ENCODE data around the gene GLTP. TPM values are rescaled to one million over a fixed set of nuclear protein-coding genes. Genes with fewer than 3 reads are reported as not detected.

Gene GLTP
- polyA plus RNA-seq, 2 of the 4 experiments (the other 2 are of a cell fraction), result 16.9 to 18.8 TPM

DNA sequence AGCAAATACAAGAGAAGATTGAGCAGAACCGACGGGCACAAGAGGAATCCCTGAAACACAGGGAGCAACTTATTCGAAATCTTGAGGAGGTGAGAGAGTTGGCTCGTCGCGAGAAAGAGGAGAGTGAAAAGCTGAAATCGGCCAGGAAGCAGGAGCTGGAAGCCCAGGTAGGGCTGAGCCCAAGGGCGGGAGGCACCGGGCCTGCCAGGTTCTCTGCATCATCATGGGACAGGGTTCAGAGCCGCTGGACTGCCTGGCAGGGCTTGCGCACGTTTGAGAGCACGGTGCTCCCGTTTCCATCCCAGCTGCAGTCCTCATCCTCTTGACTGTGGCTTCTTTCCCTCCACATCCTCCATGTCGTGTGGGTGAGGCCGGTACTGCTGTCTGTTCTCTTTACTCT, 34.1 kb upstream of the GLTP start:
- FAIRE-seq, result no peak
- no peak for TF ChIP-seq ZSCAN20 (CRISPR knock-in tag; IDR thresholded peaks at IDR 0.05)
- no peak for TF ChIP-seq POLR2AphosphoS2 (conservative IDR thresholded peaks at IDR 0.05; ENCODE audit: low read length)
- TF ChIP-seq, protein P1, sequence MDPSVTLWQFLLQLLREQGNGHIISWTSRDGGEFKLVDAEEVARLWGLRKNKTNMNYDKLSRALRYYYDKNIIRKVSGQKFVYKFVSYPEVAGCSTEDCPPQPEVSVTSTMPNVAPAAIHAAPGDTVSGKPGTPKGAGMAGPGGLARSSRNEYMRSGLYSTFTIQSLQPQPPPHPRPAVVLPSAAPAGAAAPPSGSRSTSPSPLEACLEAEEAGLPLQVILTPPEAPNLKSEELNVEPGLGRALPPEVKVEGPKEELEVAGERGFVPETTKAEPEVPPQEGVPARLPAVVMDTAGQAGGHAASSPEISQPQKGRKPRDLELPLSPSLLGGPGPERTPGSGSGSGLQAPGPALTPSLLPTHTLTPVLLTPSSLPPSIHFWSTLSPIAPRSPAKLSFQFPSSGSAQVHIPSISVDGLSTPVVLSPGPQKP (IDR thresholded peaks at IDR 0.05; ENCODE audit: low read depth, low read length), result no peak
- no peak for TF ChIP-seq SREBF2 (IDR thresholded peaks at IDR 0.05)
- no peak for TF ChIP-seq MYC (IDR thresholded peaks at IDR 0.05; ENCODE audit: borderline replicate concordance, low read length)
- Histone ChIP-seq H3K4me1 (no peaks in the 10 kb centered on the region), H3K27ac (no peak overlapping the region), H3K4me3 (no peak overlapping the region), H3K4me2 (no peak overlapping the region), H3K9me3 (no peaks in the 10 kb centered on the region)
- ChIA-PET POLR2A (no interaction called here), CTCF (interaction anchor here (0.9 to 3.3 kb wide), 5 partner anchors 9 to 510 kb away, joined by 3 to 16 read pairs (median 4); no protein-coding TSS in a partner anchor)
- DNase-seq (ENCODE audit: low read depth in 1 of 2, low spot score in 1 of 2), result no peak
- WGBS (ENCODE audit: missing lambda C conversion rate), result 90% methylated on average over 16 of the region's 16 CpGs
- ATAC-seq, result no peak

GRCh38 chr12:109912855-109913321, 32.5 kb upstream of the GLTP start:
- ChIA-PET POLR2A (no interaction called here), CTCF (interaction anchor here (1.3 to 3.3 kb wide), 4 partner anchors 10 to 67 kb away, joined by 3 to 16 read pairs (median 4); no protein-coding TSS in a partner anchor)
- ATAC-seq (no peak), FAIRE-seq (no peak), DNase-seq (ENCODE audit: low read depth in 1 of 2, low spot score in 1 of 2) (no peak)
- TF ChIP-seq JUN (IDR thresholded peaks at IDR 0.05), result no peak
- TF ChIP-seq FOSB (CRISPR knock-in tag; IDR thresholded peaks at IDR 0.05), result no peak
- TF ChIP-seq TFCP2L1 (CRISPR knock-in tag; IDR thresholded peaks at IDR 0.05), result no peak
- no peak for TF ChIP-seq HOXB13 (CRISPR knock-in tag; IDR thresholded peaks at IDR 0.05; ENCODE audit: low read depth)
- no peak for TF ChIP-seq MAFK (IDR thresholded peaks at IDR 0.05; ENCODE audit: partially characterized antibody)
- no peak for TF ChIP-seq EP300 (IDR thresholded peaks at IDR 0.05)
- no peak for TF ChIP-seq BHLHE40 (IDR thresholded peaks at IDR 0.05; ENCODE audit: low read depth, low read length)
- no peaks in the 10 kb centered on the region for H3K9me3 ChIP-seq
- no peak overlapping the region for H3K4me2 ChIP-seq
- no peak overlapping the region for H3K27ac ChIP-seq
- no peaks in the 10 kb centered on the region for H3K4me1 ChIP-seq
- no peak overlapping the region for H3K4me3 ChIP-seq
- WGBS (ENCODE audit: missing lambda C conversion rate), result 90% methylated on average over 12 of the region's 12 CpGs

GRCh38 chr12:109910969-109911348, 30.6 kb upstream of the GLTP start:
- Histone ChIP-seq H3K4me3 (no peak overlapping the region), H3K4me2 (no peak overlapping the region), H3K27ac (no peak overlapping the region), H3K4me1 (no peaks in the 10 kb centered on the region), H3K9me3 (no peaks in the 10 kb centered on the region)
- ChIA-PET CTCF (interaction anchor here (0.7 to 2.3 kb wide), 10 partner anchors 10 to 520 kb away, joined by 3 to 8 read pairs (median 4); partner anchors contain the start of genes GLTP and TCHP), POLR2A (no interaction called here)
- no peak for FAIRE-seq
- ATAC-seq, result peak; percentile 78 to 96
- DNase-seq (ENCODE audit: low read depth in 1 of 2, low spot score in 1 of 2), result peak; percentile 81 to 83
- 72% methylated on average over 11 of the region's 12 CpGs for WGBS (ENCODE audit: missing lambda C conversion rate)
- TF ChIP-seq GATA3 (IDR thresholded peaks at IDR 0.05; ENCODE audit: borderline replicate concordance), result no peak
- TF ChIP-seq RFX5 (IDR thresholded peaks at IDR 0.05), result no peak
- TF ChIP-seq TFCP2L1 (CRISPR knock-in tag; IDR thresholded peaks at IDR 0.05), result no peak
- TF ChIP-seq EHMT2 (IDR thresholded peaks at IDR 0.05; ENCODE audit: low read depth), result no peak
- no peak for TF ChIP-seq ZSCAN20 (CRISPR knock-in tag; IDR thresholded peaks at IDR 0.05)
- TF ChIP-seq NFE2L2 (conservative IDR thresholded peaks at IDR 0.05; ENCODE audit: low read length), result no peak
- no peak for TF ChIP-seq MAFK (IDR thresholded peaks at IDR 0.05; ENCODE audit: partially characterized antibody)
- no peak for TF ChIP-seq CBX2 (IDR thresholded peaks at IDR 0.05; ENCODE audit: borderline replicate concordance, low read depth)
- TF ChIP-seq, protein P2, sequence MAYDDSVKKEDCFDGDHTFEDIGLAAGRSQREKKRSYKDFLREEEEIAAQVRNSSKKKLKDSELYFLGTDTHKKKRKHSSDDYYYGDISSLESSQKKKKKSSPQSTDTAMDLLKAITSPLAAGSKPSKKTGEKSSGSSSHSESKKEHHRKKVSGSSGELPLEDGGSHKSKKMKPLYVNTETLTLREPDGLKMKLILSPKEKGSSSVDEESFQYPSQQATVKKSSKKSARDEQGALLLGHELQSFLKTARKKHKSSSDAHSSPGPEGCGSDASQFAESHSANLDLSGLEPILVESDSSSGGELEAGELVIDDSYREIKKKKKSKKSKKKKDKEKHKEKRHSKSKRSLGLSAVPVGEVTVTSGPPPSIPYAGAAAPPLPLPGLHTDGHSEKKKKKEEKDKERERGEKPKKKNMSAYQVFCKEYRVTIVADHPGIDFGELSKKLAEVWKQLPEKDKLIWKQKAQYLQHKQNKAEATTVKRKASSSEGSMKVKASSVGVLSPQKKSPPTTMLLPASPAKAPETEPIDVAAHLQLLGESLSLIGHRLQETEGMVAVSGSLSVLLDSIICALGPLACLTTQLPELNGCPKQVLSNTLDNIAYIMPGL (CRISPR knock-in tag; IDR thresholded peaks at IDR 0.05; ENCODE audit: borderline replicate concordance), result no peak
- TF ChIP-seq, protein P3, sequence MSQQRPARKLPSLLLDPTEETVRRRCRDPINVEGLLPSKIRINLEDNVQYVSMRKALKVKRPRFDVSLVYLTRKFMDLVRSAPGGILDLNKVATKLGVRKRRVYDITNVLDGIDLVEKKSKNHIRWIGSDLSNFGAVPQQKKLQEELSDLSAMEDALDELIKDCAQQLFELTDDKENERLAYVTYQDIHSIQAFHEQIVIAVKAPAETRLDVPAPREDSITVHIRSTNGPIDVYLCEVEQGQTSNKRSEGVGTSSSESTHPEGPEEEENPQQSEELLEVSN (IDR thresholded peaks at IDR 0.05; ENCODE audit: borderline replicate concordance, low read depth), result no peak
- TF ChIP-seq MAZ (IDR thresholded peaks at IDR 0.05; ENCODE audit: borderline replicate concordance, low read depth, low read length), result no peak
- TF ChIP-seq HOXB13 (CRISPR knock-in tag; IDR thresholded peaks at IDR 0.05; ENCODE audit: low read depth), result no peak
- no peak; the same call in 1 of the 2 replicates for TF ChIP-seq MYC (IDR thresholded peaks at IDR 0.05; ENCODE audit: borderline replicate concordance, low read length)
- TF ChIP-seq JUN (IDR thresholded peaks at IDR 0.05), result no peak
- TF ChIP-seq CHD4 (IDR thresholded peaks at IDR 0.05; ENCODE audit: borderline replicate concordance), result no peak
- no peak for TF ChIP-seq RCOR1 (IDR thresholded peaks at IDR 0.05; ENCODE audit: low read depth, low read length)
- no peak for TF ChIP-seq EHF (CRISPR knock-in tag; IDR thresholded peaks at IDR 0.05)
- no peak for TF ChIP-seq NR3C1 (IDR thresholded peaks at IDR 0.05)
- TF ChIP-seq EP300 (IDR thresholded peaks at IDR 0.05), result no peak
- TF ChIP-seq BHLHE40 (IDR thresholded peaks at IDR 0.05; ENCODE audit: low read depth, low read length), result no peak
- TF ChIP-seq KDM5A (IDR thresholded peaks at IDR 0.05), result no peak
- TF ChIP-seq, protein P4, sequence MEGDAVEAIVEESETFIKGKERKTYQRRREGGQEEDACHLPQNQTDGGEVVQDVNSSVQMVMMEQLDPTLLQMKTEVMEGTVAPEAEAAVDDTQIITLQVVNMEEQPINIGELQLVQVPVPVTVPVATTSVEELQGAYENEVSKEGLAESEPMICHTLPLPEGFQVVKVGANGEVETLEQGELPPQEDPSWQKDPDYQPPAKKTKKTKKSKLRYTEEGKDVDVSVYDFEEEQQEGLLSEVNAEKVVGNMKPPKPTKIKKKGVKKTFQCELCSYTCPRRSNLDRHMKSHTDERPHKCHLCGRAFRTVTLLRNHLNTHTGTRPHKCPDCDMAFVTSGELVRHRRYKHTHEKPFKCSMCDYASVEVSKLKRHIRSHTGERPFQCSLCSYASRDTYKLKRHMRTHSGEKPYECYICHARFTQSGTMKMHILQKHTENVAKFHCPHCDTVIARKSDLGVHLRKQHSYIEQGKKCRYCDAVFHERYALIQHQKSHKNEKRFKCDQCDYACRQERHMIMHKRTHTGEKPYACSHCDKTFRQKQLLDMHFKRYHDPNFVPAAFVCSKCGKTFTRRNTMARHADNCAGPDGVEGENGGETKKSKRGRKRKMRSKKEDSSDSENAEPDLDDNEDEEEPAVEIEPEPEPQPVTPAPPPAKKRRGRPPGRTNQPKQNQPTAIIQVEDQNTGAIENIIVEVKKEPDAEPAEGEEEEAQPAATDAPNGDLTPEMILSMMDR (IDR thresholded peaks at IDR 0.05), result peak; percentile 40; the same call in 2 of the 3 replicates
- TF ChIP-seq, protein P1 (IDR thresholded peaks at IDR 0.05; ENCODE audit: low read depth, low read length), result no peak
- no peak for TF ChIP-seq CBX8 (IDR thresholded peaks at IDR 0.05)
- no peak for TF ChIP-seq HEYL (CRISPR knock-in tag; IDR thresholded peaks at IDR 0.05)
